ENCODE results near the gene FAF1. TPM values are rescaled to one million over a fixed set of nuclear protein-coding genes. Genes with fewer than 3 reads are reported as not detected.
"Not testable (repeated sequence)": the region's sequence is repeated elsewhere in the genome, so short reads cannot be mapped to it uniquely, and the experiment has no call there.

The FAF1 gene
- total RNA-seq, 1 donor from 2014 or later, result 47.8 TPM

DNA sequence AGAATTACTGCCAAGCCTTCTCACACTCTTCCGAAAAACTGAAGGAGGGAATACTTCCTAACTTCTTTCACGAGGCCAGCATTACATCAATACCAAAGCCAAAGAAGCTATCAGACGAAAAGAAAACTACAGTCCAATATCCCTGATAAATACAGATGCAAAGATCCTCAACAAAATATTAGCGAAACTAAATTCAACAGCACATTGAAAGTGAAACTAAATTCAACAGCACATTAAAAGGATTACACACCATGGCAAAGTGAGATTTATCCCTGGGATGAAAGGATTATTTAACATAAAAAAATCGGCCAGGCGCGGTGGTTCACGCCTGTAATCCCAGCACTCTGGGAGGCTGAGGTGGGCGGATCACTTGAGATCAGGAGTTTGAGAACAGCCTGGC lies 176.8 kb downstream of the FAF1 start:
- no peak for DNase-seq (ENCODE audit: low spot score)

GRCh38 chr1:50780797-50781196 lies 179.3 kb downstream of the FAF1 start:
- DNase-seq (ENCODE audit: low spot score), result no peak

- DNase-seq (ENCODE audit: low spot score), result no peak
Measured at GRCh38 chr1:50779801-50780200, 180.3 kb downstream of the FAF1 start.

DNA sequence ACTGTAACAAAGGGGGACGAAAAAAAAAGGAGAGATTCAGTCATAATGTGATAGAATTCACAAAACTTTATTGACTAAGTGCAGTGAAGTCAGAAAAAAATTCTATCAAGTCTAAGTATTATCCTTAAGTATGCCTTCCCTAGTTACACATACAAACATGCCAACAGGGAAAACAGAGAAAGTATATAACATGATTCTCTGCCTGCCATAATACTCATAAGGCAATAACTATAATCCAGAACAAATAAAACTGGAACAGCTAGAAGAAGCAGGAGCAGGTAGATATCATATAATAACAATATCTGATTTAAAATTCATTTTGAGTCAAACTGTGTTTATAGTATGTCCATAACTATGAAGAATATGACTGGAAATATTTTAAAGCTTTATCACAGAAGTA lies 184.3 kb downstream of the FAF1 start:
- DNase-seq (ENCODE audit: low spot score), result no peak

GRCh38 chr1:50774759-50775351 lies 185.2 kb downstream of the FAF1 start:
- no peak for DNase-seq (ENCODE audit: low spot score)

DNA sequence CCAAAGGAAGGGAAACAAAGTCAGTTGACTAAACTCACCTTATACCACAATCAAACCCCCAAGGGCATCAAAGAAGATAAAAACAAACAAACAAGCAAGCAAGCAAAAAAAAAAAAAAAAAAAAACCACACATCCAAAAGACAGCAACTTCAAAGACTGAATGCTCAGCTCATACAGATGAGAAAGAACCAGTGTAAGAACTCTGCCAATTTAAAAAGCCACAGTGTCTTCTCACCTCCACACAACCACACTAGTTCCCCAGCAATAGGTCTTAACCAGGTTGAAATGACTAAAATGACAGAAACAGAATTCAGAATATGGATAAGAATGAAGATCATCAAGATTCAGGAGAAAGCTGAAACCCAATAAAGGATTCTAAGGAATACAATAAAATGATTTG lies 193.4 kb downstream of the FAF1 start:
- no peak for DNase-seq (ENCODE audit: low spot score)

DNA sequence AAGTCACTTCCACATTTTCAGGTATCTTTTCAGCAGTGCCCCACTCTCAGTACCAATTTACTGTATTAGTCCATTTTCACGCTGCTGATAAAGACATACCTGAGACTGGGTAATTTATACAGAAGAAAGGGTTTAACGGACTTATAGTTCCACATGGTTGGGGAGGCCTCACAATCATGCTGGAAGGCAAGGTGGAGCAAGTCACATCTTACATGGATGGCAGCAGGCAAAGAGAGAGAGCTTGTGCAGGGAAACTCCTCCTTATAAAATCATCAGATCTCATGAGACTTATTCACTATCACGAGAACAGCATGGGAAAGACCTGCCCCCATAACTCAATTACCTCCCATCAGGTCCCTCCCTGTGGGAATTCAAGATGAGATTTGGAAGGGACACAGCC lies 203.5 kb downstream of the FAF1 start:
- DNase-seq (ENCODE audit: low spot score), result not testable (repeated sequence)

- not testable (repeated sequence) for DNase-seq (ENCODE audit: low spot score)
Measured at GRCh38 chr1:50754764-50755163, 205.3 kb downstream of the FAF1 start.

GRCh38 chr1:50750021-50750619 lies 209.9 kb downstream of the FAF1 start:
- no peak for DNase-seq (ENCODE audit: low spot score)

DNA sequence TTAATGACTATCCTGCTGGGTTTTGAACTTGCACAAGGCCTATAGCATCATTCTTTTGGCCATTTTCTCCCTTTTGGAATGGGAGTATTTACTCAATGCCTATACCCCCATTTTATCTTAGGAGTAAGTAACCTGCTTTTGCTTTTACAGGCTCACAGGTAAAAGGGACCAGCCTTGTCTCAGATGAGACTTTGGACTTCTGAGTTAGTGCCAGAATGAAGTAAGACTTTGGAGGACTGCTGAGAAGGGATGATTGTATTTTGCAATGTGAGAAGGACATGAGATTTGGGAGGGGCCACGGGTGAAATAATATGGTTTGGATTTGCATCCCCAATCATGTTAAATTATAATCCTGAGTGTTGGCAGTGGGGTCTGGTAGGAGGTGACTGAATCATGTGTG lies 212.7 kb downstream of the FAF1 start:
- DNase-seq (ENCODE audit: low spot score), result no peak

DNA sequence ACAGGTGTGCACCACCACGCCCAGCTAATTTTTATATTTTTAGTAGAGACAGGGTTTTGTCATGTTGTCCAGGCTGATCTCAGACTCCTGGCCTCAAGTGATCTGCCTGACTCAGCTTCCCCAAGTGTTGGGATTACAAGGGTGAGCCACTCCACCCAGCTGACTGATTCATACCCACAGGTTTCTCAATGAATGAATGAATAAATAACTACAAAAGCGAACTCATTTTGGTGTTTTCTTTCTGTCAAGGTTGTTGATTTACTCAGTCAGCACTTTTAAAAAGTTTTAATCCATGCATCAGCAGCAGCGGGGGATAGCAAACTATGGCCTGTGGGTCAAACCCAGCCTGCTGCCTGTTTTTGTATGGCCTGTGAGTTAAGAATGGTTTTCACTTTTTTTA lies 217.5 kb downstream of the FAF1 start:
- no peak for DNase-seq (ENCODE audit: low spot score)

- DNase-seq (ENCODE audit: low spot score), result no peak
Measured at GRCh38 chr1:50739125-50739524, 220.9 kb downstream of the FAF1 start.

DNA sequence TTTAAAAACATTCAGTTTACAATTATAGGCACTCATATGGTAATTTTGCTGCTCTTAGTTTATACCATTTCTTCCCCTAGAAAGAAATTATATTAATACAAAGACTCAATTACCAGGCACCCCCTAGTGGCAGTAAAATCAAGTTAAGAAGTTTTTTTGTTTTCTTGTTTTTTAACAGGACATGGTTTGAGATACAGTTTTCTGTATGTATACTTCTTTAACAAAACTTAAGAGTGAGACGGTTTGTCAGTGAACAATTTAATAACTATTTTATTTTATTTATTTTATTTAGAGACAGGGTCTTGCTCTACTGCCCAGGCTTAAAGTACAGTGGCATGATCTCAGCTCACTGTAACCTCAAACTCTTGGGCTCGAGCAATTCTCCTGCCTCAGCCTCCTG lies 224.6 kb downstream of the FAF1 start:
- no peak for DNase-seq (ENCODE audit: low spot score)

DNA sequence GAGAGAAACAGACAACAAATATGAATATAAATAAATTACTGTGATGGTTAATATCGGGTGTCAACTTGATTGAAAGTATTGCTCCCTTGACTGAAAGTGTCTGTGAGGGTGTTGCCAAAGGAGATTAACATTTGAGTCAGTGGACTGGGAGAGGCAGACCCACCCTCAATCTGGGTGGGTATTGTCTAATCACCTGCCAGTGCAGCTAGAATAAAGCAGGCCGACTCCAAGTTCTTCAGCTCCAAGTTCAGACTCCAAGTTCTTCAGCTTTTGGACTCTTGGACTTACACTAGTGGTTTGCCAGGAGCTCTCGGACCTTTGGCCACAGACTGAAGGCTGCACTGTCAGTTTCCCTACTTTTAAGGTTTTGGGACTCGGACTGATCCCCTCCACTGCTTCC lies 232.5 kb downstream of the FAF1 start:
- not testable (repeated sequence) for DNase-seq (ENCODE audit: low spot score)

- no peak for DNase-seq (ENCODE audit: low spot score)
Measured at GRCh38 chr1:50724626-50725286, 235.3 kb downstream of the FAF1 start.

- DNase-seq (ENCODE audit: low spot score), result no peak
Measured at GRCh38 chr1:50720457-50721053, 239.5 kb downstream of the FAF1 start.

DNA sequence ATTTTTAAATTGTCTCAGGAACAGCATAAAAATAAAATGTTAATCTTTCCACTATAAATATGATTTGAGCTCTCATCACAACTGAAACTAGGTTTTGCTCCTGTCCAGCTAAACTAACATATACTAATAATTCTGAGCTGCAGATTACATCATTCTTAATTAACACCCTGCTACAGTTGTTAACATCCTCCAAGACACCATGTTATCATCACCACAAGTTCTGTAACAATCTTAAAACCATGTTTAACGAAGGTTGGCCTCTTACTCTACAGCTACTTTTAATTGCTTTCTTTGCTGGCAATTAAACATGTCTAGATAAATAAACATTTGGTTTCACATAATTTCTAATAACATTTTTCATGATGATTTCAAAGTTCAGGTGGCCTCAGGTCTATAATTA lies 240.9 kb downstream of the FAF1 start:
- DNase-seq (ENCODE audit: low spot score), result no peak

DNA sequence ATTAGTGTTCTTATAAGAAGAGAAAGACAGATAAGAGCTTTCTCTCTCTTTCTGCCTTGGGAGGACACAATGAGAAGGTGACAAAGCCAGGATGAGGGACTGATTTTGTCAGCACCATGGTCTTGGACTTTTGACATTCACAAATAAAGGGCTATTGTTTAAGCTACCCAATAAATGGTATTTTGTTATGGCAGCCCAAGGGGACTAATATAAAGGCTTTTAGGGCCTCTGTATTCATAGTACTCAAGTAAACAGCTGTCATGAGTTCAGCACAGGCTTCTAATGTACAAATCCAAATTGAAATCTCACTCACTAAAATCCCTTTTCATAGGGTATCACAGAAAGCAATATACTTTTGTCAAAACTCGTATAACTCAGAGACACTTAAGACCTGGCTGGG lies 242.7 kb downstream of the FAF1 start:
- DNase-seq (ENCODE audit: low spot score), result no peak

DNA sequence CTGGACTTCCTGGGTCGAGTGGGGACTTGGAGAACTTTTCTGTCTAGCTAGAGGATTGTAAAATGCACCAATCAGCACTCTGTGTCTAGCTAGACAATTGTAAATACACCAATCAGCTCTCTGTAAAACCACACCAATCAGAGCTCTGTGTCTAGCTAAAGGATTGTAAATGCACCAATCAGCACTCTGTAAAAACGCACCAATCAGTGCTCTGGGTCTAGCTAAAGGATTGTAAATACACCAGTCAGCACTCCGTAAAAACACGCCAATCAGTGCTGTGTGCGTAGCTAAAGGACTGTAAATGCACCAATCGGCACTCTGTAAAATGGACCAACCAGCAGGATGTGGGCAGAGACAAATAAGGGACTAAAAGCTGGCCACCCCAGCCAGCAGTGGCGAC lies 243.6 kb downstream of the FAF1 start:
- not testable (repeated sequence) for DNase-seq (ENCODE audit: low spot score)

GRCh38 chr1:50710099-50710498 lies 250.0 kb downstream of the FAF1 start:
- no peak for DNase-seq (ENCODE audit: low spot score)

DNA sequence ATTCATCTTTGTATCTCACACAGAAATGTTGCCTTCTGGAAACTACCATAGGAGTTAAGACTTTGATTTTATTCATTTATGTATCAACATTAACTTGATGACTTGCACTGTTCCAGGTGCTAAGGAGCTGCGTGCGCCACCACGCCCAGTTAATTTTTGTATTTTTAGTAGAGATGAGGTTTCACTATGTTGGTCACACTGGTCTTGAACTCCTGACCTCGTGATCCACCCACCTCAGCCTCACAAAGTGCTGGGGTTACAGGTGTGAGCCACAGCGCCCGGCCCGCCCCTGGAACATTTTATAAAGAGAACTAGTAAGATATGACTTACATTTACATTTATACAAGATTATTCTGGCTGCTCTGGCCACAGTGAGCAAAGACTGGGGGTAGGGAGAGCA lies 252.2 kb downstream of the FAF1 start:
- no peak for DNase-seq (ENCODE audit: low spot score)

DNA sequence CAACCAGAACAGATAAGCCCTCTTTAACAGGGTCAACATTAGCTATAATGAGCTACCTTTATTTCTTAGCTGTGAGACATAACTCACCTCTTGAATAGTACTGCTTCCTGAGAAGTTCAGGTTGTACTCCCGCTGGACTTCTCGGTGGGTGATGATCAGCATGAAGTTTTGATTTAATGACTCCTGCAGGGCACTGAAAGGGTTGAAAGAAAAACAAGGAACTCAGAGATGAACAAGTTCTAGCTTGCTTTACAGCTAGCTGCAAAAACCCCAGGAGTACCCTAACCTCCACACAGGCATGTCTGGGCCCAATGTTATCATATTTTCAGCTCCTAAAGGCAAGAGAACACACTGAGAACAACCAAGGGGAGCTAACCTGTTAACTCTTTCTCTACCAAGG lies 254.4 kb downstream of the FAF1 start:
- no peak for DNase-seq (ENCODE audit: low spot score)

- DNase-seq (ENCODE audit: low spot score), result no peak
Measured at GRCh38 chr1:50705041-50705440, 255.0 kb downstream of the FAF1 start.
